GM19397 (cell line): ENCODE results near the gene TRIO.

Experiments used
- ATAC-seq: cut with Tn5 transposase; IDR thresholded peaks from one replicate; pipeline ENCODE4 v1.9.1; 2021; ENCODE audit warnings: mild to moderate bottlenecking, moderate library complexity; ENCODE audit not compliant: unreplicated experiment

The TRIO gene

DNA sequence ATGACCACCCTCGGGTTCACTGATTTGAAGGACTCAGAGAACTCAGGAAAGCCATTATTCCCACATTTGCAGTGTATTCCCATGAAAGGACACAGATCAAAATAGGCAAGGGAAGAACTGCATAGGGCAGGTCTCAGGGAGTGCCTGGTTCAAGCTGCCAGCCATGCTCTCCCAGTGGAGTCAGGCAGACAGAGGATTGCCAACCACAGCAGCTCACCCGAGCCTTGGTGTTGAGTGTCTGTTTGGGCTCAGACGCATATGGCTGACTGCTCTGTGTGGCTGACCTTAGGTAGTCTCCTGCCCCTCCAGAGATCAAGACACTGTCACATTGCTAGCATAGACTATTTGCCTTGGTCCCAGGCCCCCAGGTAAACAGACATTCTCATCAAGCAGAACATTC, 322.6 kb downstream of the TRIO start:
- no peak for ATAC-seq

GRCh38 chr5:14467251-14467650, 324.1 kb downstream of the TRIO start:
- ATAC-seq, result no peak

DNA sequence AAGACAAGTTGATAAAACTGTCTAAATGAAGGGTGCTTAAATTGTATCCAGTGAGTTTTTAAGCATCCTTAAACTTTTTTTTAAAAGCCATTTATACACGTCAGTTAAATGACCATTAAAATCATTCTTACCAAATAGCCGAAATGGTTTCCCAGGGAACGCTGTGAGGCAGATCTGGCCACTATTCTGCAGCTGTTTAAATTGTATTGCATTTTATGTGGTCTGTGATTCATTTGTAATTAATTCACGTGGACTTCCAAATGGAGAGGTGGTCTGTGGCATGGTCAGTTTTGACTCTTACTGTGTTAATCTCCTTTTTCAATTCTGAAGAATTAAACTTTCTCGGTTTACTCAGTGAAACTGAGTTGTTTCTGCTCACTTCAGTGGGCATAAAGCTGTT, 324.7 kb downstream of the TRIO start:
- no peak for ATAC-seq

DNA sequence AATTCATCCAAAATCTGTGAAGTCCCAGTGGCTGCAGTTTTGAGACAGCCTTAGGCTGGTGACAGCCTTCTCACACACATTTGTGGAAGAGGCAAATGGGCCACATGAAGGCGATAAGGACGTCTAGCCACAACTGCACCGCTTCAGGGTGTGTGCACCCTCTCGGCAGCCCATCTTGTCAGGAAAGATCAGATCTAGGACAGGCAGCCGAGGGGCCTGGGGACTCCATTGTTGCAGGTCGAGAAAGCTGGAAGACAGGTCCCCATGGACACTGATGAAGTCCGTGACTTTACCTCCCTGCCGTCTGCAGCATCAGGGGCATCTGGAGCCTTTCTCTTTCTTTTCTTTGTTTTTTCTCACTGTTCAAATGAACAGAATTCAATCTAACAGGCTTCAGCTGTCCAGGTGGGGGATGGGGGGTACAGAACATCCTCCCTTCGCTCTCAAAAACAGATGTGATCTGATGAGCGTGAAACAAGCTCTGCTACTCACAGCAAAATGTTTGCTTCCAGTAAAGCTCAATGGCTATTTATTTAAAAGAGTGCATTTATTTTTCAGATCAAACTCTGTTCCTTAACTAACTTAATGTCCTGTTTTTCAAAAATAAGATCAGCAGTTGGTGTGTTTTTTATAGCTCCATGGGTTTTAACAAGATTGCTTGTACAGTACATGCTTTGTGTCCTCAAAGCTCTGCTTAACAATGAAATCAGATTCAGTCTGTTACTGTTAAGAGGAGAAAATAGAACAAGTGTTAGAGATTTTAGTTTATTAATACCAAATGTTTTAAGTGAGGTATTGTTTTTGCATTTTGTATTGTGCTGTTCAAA, 326.6 kb downstream of the TRIO start:
- ATAC-seq, result no peak

DNA sequence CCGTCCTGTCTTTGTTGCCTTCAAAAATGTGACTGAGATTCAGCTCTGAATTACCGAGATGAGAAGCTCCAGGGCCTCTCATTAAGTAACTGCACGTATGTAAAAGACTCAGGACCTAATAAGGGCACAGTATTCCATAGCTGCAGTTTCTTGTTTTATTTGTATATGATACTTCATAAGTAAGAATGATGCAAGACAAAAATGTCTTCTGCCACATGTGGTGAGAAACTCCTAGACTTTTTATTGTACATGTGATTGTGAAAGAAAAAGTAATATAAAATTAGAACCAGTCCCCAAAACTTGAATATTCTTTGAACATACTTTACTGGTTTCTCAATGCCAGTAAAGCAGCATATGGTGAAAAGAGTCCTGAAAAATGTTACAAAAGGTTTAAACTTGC, 328.4 kb downstream of the TRIO start:
- ATAC-seq, result no peak

- no peak for ATAC-seq
These were observed 329.9 kb downstream of the TRIO start for GRCh38 chr5:14472986-14473567.

GRCh38 chr5:14475045-14475444, 331.9 kb downstream of the TRIO start:
- ATAC-seq, result no peak

DNA sequence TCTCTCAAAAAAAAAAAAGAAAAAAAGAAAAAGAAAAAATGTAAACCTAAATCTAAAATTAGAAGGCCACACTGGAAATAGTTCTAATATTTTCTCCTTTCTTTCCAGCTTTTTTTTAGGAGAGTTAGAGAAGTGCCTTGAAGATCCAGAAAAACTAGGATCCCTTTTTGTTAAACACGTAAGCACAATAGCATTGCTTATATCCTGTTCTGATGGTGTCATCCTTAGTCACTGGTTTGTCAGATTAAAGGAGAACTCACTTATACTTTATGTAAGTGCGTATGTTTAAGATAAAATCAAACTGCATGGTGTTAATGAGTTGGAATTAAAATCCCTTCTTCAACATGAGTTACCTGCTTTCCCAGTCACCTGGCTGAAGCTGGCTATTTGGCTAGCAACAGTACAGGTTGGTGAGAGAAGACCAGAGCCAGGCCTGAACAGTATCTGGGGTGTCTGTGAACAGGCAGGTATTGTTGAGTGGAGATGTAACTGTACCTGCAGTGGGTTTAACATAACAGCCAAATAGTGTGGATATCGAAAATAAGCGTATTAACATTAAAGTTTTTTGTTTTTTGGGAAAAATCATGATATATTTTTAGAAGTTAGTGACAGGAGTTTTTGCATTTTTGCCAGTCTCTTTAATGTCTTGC, 333.8 kb downstream of the TRIO start:
- ATAC-seq, result no peak

GRCh38 chr5:14479143-14479696, 336.1 kb downstream of the TRIO start:
- no peak for ATAC-seq

DNA sequence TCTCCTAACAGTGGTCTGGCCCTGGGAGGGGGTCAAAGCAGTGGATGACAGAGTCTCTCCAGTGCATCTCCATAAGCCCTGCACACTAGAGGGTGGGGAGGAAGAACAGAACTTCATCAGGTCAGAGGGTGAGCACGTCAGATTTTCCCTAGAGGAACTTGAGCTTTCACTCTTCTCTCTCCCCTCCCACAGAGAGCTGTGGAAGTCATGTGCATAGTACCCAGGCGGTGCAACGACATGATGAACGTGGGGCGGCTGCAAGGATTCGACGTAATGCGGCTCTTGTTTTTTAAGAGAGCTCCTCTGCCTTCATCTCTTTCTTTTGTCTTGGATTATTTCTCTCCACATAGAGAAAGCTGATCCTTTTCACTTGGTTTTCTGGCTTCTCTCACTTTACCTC, 338.2 kb downstream of the TRIO start:
- no peak for ATAC-seq

- no peak for ATAC-seq
These were observed 338.9 kb downstream of the TRIO start for GRCh38 chr5:14482085-14482484.

GRCh38 chr5:14483504-14484157, 340.5 kb downstream of the TRIO start:
- ATAC-seq, result no peak

DNA sequence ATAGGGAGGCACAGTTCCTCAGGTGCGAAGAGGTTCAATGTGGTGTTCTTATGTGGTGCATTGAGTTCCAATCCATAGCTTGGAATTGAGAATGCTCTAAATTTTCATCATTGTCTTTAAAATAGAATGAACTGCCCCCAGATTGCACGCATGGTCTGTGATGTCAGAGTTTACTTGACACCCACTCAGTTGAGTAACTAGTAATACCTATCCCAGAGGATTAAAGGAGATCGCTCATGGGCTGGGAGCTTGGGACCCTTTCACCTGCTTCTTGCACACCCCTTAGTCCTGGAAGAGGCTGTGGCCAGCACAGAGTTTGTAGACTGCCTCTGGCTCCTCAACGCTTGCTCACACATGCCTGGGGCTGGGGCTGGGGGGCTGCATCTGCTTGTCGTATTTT, 343.3 kb downstream of the TRIO start:
- no peak for ATAC-seq

GRCh38 chr5:14486996-14487896, 344.1 kb downstream of the TRIO start:
- ATAC-seq, result no peak

DNA sequence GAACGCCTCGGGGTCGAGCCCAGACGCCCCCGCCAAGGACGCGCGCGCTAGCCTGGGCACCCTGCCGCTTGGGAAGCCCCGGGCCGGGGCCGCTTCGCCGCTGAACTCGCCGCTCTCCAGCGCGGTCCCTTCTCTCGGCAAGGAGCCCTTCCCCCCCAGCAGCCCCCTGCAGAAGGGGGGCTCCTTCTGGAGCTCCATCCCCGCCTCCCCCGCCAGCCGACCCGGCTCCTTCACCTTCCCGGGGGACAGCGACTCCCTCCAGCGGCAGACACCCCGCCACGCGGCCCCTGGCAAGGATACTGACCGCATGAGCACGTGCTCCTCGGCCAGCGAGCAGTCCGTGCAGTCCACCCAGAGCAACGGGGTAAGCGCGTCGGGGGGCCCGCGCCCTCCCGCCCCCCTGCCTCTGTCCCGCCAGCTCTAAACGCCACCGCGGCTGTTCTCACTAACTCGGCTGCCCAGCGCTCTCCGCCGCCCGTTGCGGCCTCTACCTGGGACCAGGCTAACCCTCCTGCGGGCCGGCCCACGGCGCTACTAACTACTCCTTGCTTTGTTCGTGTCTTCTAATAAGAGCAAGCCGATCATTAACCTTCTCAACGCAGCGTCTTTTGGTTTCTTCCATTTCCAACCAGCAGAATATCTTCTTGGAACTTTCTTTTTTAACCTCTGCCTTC, 344.9 kb downstream of the TRIO start:
- ATAC-seq, result no peak

GRCh38 chr5:14488709-14489108, 345.6 kb downstream of the TRIO start:
- no peak for ATAC-seq

GRCh38 chr5:14489643-14490042, 346.5 kb downstream of the TRIO start:
- ATAC-seq, result no peak

DNA sequence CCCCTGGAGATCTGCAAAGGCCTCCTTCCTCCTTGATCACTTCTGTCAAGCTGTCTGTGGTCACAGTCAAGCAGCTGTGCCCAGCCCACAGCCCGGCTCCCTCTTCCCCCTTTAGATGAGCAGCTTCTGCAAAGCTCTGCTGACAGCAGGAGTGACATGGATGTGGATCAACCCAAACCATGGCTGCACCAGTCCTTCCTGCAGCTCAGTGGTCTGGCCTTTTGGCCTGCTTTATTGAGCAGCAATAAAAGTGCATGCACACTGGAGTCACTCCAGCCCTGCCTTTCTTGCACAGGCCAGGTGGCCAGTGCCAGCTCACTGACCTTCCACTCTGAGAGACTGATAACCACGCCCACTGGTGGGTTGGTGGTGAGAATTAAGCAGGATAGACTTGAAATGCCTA, 347.2 kb downstream of the TRIO start:
- no peak for ATAC-seq

DNA sequence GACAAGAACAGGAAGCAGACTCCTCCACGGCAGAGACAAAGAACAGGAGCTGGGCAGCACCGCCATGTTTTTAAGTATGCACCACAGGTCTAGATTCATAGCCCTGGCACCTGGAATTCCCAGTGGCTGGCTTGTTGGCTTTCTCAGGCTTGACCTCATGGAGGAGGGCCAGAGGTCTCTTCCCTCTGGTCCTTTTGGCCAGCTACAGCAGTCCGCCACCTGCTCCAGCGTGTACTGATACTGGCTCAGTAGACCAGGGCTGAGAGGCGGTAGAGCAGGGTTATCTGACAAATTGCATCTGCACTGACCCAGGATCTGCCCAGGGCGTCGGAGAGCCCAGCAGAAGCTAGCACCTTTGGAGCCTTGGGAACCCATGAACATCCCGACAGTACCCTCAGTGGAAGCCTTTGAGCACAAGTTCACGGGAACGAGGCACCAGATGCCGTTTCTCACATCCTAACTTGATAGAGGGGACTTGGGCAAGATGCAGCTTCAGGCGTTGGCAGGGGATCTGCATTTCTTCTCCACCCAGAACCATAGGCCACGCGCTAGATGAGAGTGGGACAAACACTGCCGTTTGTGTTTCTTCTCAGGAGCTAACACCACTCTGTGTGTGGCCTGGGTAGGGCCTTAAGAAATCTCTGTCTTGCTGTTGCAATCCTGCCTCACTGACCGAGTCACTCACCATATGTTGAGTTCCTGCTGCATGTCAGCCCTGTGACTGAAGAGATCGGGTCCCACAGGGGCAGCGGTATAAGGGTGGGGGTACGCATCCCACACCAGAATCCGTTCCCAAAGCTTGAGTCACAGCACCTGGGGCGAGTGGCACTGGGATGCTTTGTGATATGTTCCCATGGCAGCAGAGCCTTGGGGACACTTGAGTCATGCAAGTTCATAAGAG, 348.1 kb downstream of the TRIO start:
- ATAC-seq, result no peak
